Sciatic nerve (tissue), 1 donor: Measurements from ENCODE around the gene ZFP36. TPM values are rescaled to one million over a fixed set of nuclear protein-coding genes. Genes with fewer than 3 reads are reported as not detected.

ENCODE experiments used
- microRNA-seq: library from miRNA; unstranded; fragments of <30 nt; microRNA quantifications from one replicate; pipeline ENCODE4 v1.2.0, GENCODE V29; 2020
- total RNA-seq: library from RNA; stranded (reverse); fragmentation: NEBNext Ultra II Directional; extraction: Animal tissue kit (Norgen Biotek cat#: 25700); gene quantifications from one replicate; pipeline ENCODE4 v1.2.1, GENCODE V29; 2021
- donor health status: DM: no; HTN: no; CAD: no.

Gene ZFP36
- total RNA-seq, 1 donor from 2014 or later: 342 TPM

Small RNA genes lying within 50 kb of the gene (microRNA-seq; reads per million reads assigned to microRNA genes)
- gene MIR4530: 1.1 reads per million

Other genes starting within 250 kb of the ZFP36 start
- not detected for gene NCCRP1, start 209.9 kb upstream of the ZFP36 start, total RNA-seq
- not detected for gene SYCN, start 202.6 kb upstream of the ZFP36 start, total RNA-seq
- gene IFNL3, start 161.8 kb upstream of the ZFP36 start, total RNA-seq: not detected
- not detected for gene IFNL4, start 158.0 kb upstream of the ZFP36 start, total RNA-seq
- not detected for gene IFNL2, start 138.5 kb upstream of the ZFP36 start, total RNA-seq
- not detected for gene IFNL1, start 110.4 kb upstream of the ZFP36 start, total RNA-seq
- gene LRFN1, start 86.0 kb upstream of the ZFP36 start, total RNA-seq: 1.3 TPM
- gene GMFG, start 70.8 kb upstream of the ZFP36 start, total RNA-seq: 51.2 TPM
- gene SAMD4B, start 64.4 kb upstream of the ZFP36 start, total RNA-seq: 139 TPM
- 38.7 TPM for gene PAF1, start 15.7 kb upstream of the ZFP36 start, total RNA-seq
- gene MED29, start 15.5 kb upstream of the ZFP36 start, total RNA-seq: 37.2 TPM
- 89.2 TPM for gene PLEKHG2, start 5.8 kb downstream of the ZFP36 start, total RNA-seq
- 1,367 TPM for gene RPS16, start 29.1 kb downstream of the ZFP36 start, total RNA-seq
- 102 TPM for gene SUPT5H, start 38.7 kb downstream of the ZFP36 start, total RNA-seq
- gene TIMM50, start 74.0 kb downstream of the ZFP36 start, total RNA-seq: 38.3 TPM
- not detected for gene DLL3, start 92.1 kb downstream of the ZFP36 start, total RNA-seq
- not detected for gene SELENOV, start 108.3 kb downstream of the ZFP36 start, total RNA-seq
- gene EID2B, start 126.0 kb downstream of the ZFP36 start, total RNA-seq: 4.3 TPM
- 11.8 TPM for gene EID2, start 133.3 kb downstream of the ZFP36 start, total RNA-seq
- not detected for gene LGALS13, start 195.7 kb downstream of the ZFP36 start, total RNA-seq
- not detected for gene LGALS16, start 249.1 kb downstream of the ZFP36 start, total RNA-seq